ENCODE data around the gene PGM5.

DNA sequence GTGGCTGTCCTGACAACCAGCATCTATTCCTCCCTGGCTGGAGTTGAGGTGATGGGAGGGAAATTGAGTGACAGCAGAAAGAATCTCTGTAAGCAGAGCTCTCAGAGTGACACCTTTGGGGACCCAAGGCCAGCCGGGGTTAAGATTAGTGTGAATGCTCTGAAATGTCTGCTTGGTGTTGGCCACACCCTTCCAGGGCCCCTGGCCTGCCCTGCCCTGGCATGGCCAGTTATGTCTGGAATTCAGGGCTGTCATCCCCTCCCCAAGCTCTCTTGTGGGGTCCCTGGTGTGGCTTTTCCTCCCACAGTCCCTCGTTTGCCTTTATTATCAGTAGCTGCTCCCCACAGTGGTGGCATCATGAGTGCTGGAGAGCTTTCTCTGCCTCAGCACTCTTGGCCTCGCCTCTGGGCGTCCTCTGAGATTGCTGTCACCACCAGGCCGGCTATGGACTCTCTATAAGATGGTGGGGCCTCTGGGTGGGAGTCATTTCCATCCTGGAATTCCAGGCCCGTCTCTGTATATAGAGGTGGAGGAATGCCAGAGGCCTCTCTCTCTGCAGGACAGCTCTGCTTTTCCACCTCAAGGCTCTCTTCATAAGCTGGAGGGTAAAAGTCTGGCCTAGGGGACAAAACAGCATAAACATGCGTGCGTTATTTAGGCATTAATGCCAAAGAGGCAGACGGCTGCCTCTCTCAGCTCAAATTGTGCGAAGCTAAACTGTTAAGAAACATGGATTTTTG, 180.6 kb downstream of the PGM5 start:
- TF ChIP-seq POLR2A (IDR thresholded peaks at IDR 0.05; ENCODE audit: low read length), result no peak
- no peak for TF ChIP-seq GATA1 (IDR thresholded peaks at IDR 0.05; ENCODE audit: low read depth, low read length)

All from erythroblast (primary cell).